PC-3 (cell line): Measurements from ENCODE around the gene MED26. TPM values are rescaled to one million over a fixed set of nuclear protein-coding genes. Genes with fewer than 3 reads are reported as not detected.

Experiments
- ATAC-seq: fragments of 200-7000 bp; cut with Tn5 transposase; 2 replicates; pipeline ENCODE4 v1.9.1; 2020; ENCODE audit warnings: mild to moderate bottlenecking, moderate library complexity
- BruUV-seq: library from RNA; stranded (reverse); fragments of 400-500 nt; replicated peaks from 2 replicates; lab custom pipeline; 2021; lab: Mats Ljungman, UMichigan
- CTCF ChIA-PET: fragments of 300-600 bp; sonication (Branson Sonifier 250); formaldehyde crosslinking; loops from one replicate; lab custom pipeline; 2022; ENCODE audit warnings: antibody characterized with exemption; lab: Charles Lee
- POLR2A ChIA-PET: fragments of 300-600 bp; sonication (Branson Sonifier 250); formaldehyde crosslinking; loops from one replicate; lab custom pipeline; 2022; ENCODE audit warnings: antibody characterized with exemption; ENCODE audit not compliant: unreplicated experiment; lab: Charles Lee
- DNase-seq: peaks from one replicate; pipeline ENCODE4 v3.0.0-alpha.2; 2015
- H2AFZ ChIP-seq: fragments of 300-600 bp; sonication (generic); 2 replicates; pipeline ENCODE4 v1.6.0; 2016; ENCODE audit warnings: antibody characterized with exemption, low read length
- H3F3A ChIP-seq: fragments of 300-600 bp; sonication (generic); one replicate; pipeline ENCODE4 v1.6.0; 2017; ENCODE audit warnings: antibody characterized with exemption, low read length, control low read depth, mild to moderate bottlenecking; ENCODE audit not compliant: unreplicated experiment
- H3K27ac ChIP-seq: fragments of 300-600 bp; sonication (generic); 2 replicates; pipeline ENCODE4 v1.5.1; 2016; ENCODE audit warnings: mild to moderate bottlenecking, low read length
- H3K27me3 ChIP-seq: fragments of 300-600 bp; sonication (generic); 2 replicates; pipeline ENCODE4 v1.6.1; 2016; ENCODE audit warnings: low read length, mixed read lengths
- H3K36me3 ChIP-seq: fragments of 300-600 bp; sonication (generic); 2 replicates; pipeline ENCODE4 v1.6.1; 2016; ENCODE audit warnings: low read depth, mixed run types, low read length, mixed read lengths
- H3K4me1 ChIP-seq: fragments of 300-600 bp; sonication (generic); 2 replicates; pipeline ENCODE4 v1.5.1; 2016; ENCODE audit warnings: low read length; ENCODE audit not compliant: insufficient read depth
- H3K4me2 ChIP-seq: fragments of 300-600 bp; sonication (generic); 2 replicates; pipeline ENCODE4 v1.6.0; 2016; ENCODE audit warnings: low read length
- H3K4me3 ChIP-seq: fragments of 300-600 bp; sonication (generic); 2 replicates; pipeline ENCODE4 v1.5.1; 2016; ENCODE audit warnings: mild to moderate bottlenecking, low read length, mixed read lengths
- H3K79me2 ChIP-seq: fragments of 300-600 bp; sonication (generic); 2 replicates; pipeline ENCODE4 v1.6.1; 2017; ENCODE audit warnings: low read length, mixed read lengths
- H3K9ac ChIP-seq: fragments of 300-600 bp; sonication (generic); 2 replicates; pipeline ENCODE4 v1.6.0; 2016; ENCODE audit warnings: mild to moderate bottlenecking, low read length
- H3K9me2 ChIP-seq: fragments of 300-600 bp; sonication (generic); replicated peaks from 2 replicates; pipeline ENCODE4 v1.6.1; 2016; ENCODE audit warnings: mixed run types, low read length, mixed read lengths
- H3K9me3 ChIP-seq: fragments of 300-600 bp; sonication (generic); 2 replicates; pipeline ENCODE4 v1.6.1; 2016; ENCODE audit warnings: low read length, mixed read lengths
- H4K20me1 ChIP-seq: fragments of 300-600 bp; sonication (generic); 2 replicates; pipeline ENCODE4 v1.6.1; 2016; ENCODE audit warnings: low read length, mixed read lengths
- EZH2 ChIP-seq: fragments of 300-600 bp; sonication (generic); IDR thresholded peaks from one replicate; pipeline ENCODE4 v1.6.1; 2017; ENCODE audit warnings: antibody characterized with exemption, mild to moderate bottlenecking, low read length; ENCODE audit not compliant: unreplicated experiment
- EZH2phosphoT487 ChIP-seq: fragments of 300-600 bp; sonication (generic); IDR thresholded peaks from 2 replicates; pipeline ENCODE4 v1.6.1; 2018; ENCODE audit warnings: mild to moderate bottlenecking, antibody characterized with exemption, low read length, borderline replicate concordance
- intact Hi-C: fragments of 100-400 bp; cut with micrococcal nuclease; formaldehyde crosslinking; loops from 2 replicates; pipeline ENCODE4 v1.9.0; 2023
- total RNA-seq: library from RNA; depleted of rRNA; stranded (reverse); fragments of >200 nt; gene quantifications from 2 replicates; pipeline ENCODE4 v1.2.3, GENCODE V29; 2014
- TF ChIP-seq, protein P1 (sequence below): fragments of 300-600 bp; sonication (generic); conservative IDR thresholded peaks from 2 replicates; pipeline ENCODE4 v1.5.1; 2017; ENCODE audit warnings: antibody characterized with exemption, low read depth, mild to moderate bottlenecking, low read length

MED26 gene
- total RNA-seq, 1 experiment from 2014 or later, result 17.5 TPM

DNA sequence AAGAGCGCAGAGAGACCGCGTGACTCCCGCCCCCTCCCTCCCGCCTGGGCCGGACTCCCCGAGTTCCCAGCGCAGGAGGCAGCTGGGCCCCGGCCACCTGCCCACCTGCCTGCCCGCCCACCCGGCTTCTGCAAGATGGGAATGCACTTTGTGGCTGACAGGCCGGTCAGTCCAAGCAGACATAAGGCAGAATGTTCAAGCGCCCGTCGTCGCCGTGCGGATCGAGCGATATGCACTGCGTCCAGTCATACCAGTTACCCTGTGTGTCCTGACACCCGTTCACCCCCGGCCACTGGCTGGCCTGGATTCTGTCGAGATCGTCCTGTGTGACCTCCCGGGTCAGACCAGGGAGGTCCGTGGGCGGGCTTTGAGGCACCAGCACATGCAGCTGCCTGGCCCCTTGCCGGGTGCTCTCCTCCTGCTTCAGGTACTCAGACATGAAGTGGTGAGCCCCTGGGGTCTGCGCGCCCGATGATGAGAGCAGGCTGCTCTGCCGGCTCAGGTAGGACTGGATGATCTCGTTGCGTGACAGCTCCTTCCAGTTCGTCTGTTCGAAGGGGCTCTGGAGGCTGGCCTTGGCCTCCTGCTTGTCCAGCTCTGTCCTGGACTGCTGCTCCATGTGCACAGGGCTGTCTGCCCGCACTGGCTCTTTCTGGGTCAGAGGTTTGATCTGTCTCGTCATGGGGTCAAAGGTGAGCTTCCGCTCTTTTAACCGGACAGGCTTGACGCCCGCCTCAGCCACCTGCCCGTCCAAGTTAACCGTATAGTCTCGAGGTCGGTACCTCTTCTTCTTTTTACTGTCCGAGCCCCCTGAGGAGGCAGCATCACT lies 51.9 kb downstream of the MED26 start:
- H3K9me2 ChIP-seq, result no peaks in the 10 kb centered on the region
- H4K20me1 ChIP-seq, result peaks cover 15% of the 10 kb centered on the region
- no peak for DNase-seq
- intact Hi-C loops, result no loop called here
- no peak overlapping the region for H3K9ac ChIP-seq
- H3K27ac ChIP-seq, result no peak overlapping the region
- H3K36me3 ChIP-seq, result peaks cover 7% of the 10 kb centered on the region; the same call in 1 of the 2 replicates
- no peak overlapping the region for H3K4me3 ChIP-seq
- no peaks in the 10 kb centered on the region for H3K9me3 ChIP-seq
- ATAC-seq, result no peak
- TF ChIP-seq EZH2 (no peak), EZH2phosphoT487 (no peak)
- TF ChIP-seq, protein P1, sequence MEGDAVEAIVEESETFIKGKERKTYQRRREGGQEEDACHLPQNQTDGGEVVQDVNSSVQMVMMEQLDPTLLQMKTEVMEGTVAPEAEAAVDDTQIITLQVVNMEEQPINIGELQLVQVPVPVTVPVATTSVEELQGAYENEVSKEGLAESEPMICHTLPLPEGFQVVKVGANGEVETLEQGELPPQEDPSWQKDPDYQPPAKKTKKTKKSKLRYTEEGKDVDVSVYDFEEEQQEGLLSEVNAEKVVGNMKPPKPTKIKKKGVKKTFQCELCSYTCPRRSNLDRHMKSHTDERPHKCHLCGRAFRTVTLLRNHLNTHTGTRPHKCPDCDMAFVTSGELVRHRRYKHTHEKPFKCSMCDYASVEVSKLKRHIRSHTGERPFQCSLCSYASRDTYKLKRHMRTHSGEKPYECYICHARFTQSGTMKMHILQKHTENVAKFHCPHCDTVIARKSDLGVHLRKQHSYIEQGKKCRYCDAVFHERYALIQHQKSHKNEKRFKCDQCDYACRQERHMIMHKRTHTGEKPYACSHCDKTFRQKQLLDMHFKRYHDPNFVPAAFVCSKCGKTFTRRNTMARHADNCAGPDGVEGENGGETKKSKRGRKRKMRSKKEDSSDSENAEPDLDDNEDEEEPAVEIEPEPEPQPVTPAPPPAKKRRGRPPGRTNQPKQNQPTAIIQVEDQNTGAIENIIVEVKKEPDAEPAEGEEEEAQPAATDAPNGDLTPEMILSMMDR, result no peak
- H3K27me3 ChIP-seq, result no peaks in the 10 kb centered on the region
- H3K79me2 ChIP-seq, result peaks cover 95% of the 10 kb centered on the region
- no peak overlapping the region for H3K4me2 ChIP-seq
- no peaks in the 10 kb centered on the region for H3F3A ChIP-seq
- H2AFZ ChIP-seq, result no peak overlapping the region
- BruUV-seq, result no TSS peak
- ChIA-PET POLR2A (no interaction called here), CTCF (no interaction called here)
- H3K4me1 ChIP-seq, result peaks cover 16% of the 10 kb centered on the region

DNA sequence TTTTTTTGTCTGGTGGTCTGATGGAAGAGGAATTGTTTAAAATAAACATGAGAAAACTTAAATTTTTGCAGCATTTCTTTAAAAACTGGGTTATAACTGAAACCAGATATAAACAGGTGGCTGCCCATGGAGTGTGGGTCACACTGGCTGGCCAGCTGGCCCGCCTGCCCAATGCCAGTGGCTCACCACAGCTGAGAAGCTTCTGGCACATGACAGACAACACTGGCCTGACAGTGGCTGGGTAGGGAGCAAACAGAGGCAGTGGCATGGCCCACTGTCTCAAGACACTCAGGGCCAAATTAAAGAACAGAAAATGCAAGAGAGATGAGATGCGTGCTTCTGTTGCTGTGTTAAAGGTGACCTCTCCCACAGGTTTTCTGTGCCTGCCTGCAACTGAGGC lies 52.7 kb downstream of the MED26 start:
- H3K27me3 ChIP-seq, result no peaks in the 10 kb centered on the region
- DNase-seq (no peak), ATAC-seq (no peak)
- no peaks in the 10 kb centered on the region for H3K9me3 ChIP-seq
- H3K9ac ChIP-seq, result no peak overlapping the region
- no peak overlapping the region for H3K4me2 ChIP-seq
- H3K4me1 ChIP-seq, result peaks cover 23% of the 10 kb centered on the region
- ChIA-PET CTCF (no interaction called here), POLR2A (no interaction called here)
- H3K9me2 ChIP-seq, result no peaks in the 10 kb centered on the region
- H3K4me3 ChIP-seq, result no peak overlapping the region
- H2AFZ ChIP-seq, result no peak overlapping the region
- intact Hi-C loops, result no loop called here
- peaks cover 95% of the 10 kb centered on the region for H3K79me2 ChIP-seq
- H3K27ac ChIP-seq, result no peak overlapping the region
- H4K20me1 ChIP-seq, result peaks cover 10% of the 10 kb centered on the region
- H3F3A ChIP-seq, result no peaks in the 10 kb centered on the region
- H3K36me3 ChIP-seq, result peaks cover 7% of the 10 kb centered on the region; the same call in 1 of the 2 replicates
- TF ChIP-seq EZH2phosphoT487 (no peak), EZH2 (no peak)
- TF ChIP-seq, protein P1, result no peak
- no TSS peak for BruUV-seq

DNA sequence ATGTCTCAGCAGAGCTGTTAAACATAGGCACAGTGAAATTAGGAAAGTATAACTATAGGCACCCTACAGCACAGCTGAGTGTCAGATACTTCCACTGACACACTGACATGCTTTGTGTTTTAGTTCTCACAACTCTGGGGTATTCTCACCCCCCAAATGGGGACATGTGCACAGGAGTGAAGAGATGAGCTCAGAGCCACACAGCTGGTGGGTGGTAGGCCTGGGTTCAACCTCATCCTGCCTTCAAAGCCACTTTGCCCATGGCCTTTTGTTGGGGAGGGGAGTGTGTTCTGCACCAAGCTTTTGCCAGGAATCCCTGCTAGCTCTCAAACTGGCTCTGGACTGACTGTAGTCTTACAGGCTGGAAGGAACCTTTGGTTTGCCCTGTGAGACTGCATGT lies 54.1 kb downstream of the MED26 start:
- H3K36me3 ChIP-seq, result peaks cover 7% of the 10 kb centered on the region; the same call in 1 of the 2 replicates

More for the DNA sequence above, 54.1 kb downstream of the MED26 start:
- ATAC-seq (no peak), DNase-seq (no peak)
- Histone ChIP-seq H3F3A (no peaks in the 10 kb centered on the region), H3K27ac (no peak overlapping the region), H3K4me1 (peaks cover 37% of the 10 kb centered on the region), H3K4me2 (peak overlapping the region; percentile 96), H3K9ac (no peak overlapping the region), H4K20me1 (peaks cover 4% of the 10 kb centered on the region; the same call in 1 of the 2 replicates), H3K9me3 (no peaks in the 10 kb centered on the region), H2AFZ (no peak overlapping the region), H3K4me3 (peak overlapping the region; percentile 87), H3K9me2 (no peaks in the 10 kb centered on the region), H3K79me2 (peaks cover 94% of the 10 kb centered on the region), H3K27me3 (no peaks in the 10 kb centered on the region)
- POLR2A ChIA-PET, result no interaction called here
- TF ChIP-seq EZH2 (no peak), EZH2phosphoT487 (no peak)
- TF ChIP-seq, protein P1, result no peak
- BruUV-seq, result no TSS peak
- CTCF ChIA-PET, result no interaction called here
- intact Hi-C loops, result loop anchor here (5.0 kb wide), 1 partner anchor 53 kb away; the partner anchor contains the start of gene MED26
